SK-N-DZ (cell line): ENCODE results near the gene NPIPB4. TPM values are rescaled to one million over a fixed set of nuclear protein-coding genes. Genes with fewer than 3 reads are reported as not detected.
"Not testable (repeated sequence)": the region's sequence is repeated elsewhere in the genome, so short reads cannot be mapped to it uniquely, and the experiment has no call there.

ENCODE experiments used
- DNase-seq: peaks from one replicate; pipeline ENCODE4 v3.0.0-alpha.2; 2015; ENCODE audit warnings: low spot score
- polyA plus RNA-seq, 2 experiments: library from polyadenylated mRNA; depleted of rRNA; stranded (reverse); fragments of >200 nt; gene quantifications; 2 replicates each; pipeline ENCODE4 v1.2.3, GENCODE V29; 2014

Gene NPIPB4
- 5.3 and 7.2 TPM in 2 replicates for polyA plus RNA-seq (2014; cell fraction: cytosol; rRNA removed)
- 11.1 and 65.6 TPM in 2 replicates for polyA plus RNA-seq (2014; cell fraction: nucleus; rRNA removed)

GRCh38 chr16:21857656-21858055 lies at the start of gene NPIPB4:
Gene NPIPB4 (minus strand): TSS chr16:21857756. CDS start chr16:21857378, 378 bp downstream.
- not testable (repeated sequence) for DNase-seq

GRCh38 chr16:21898998-21899397 lies 41.4 kb upstream of the NPIPB4 start:
- DNase-seq, result not testable (repeated sequence)

- not testable (repeated sequence) for DNase-seq
Observed at GRCh38 chr16:21881988-21882387, 24.4 kb upstream of the NPIPB4 start.

GRCh38 chr16:21837186-21837585 lies 20.4 kb downstream of the NPIPB4 start:
- DNase-seq, result not testable (repeated sequence)

GRCh38 chr16:21836334-21836733 lies 21.2 kb downstream of the NPIPB4 start:
- DNase-seq, result not testable (repeated sequence)

GRCh38 chr16:21835747-21836146 lies 21.8 kb downstream of the NPIPB4 start:
- DNase-seq, result not testable (repeated sequence)

- DNase-seq, result not testable (repeated sequence)
Observed at GRCh38 chr16:21834211-21834610, 23.3 kb downstream of the NPIPB4 start.

GRCh38 chr16:21829929-21830328 lies 27.6 kb downstream of the NPIPB4 start:
- DNase-seq, result not testable (repeated sequence)

- DNase-seq, result not testable (repeated sequence)
Observed at GRCh38 chr16:21826067-21826706, 31.4 kb downstream of the NPIPB4 start.

- DNase-seq, result not testable (repeated sequence)
Observed at GRCh38 chr16:21825526-21825925, 32.0 kb downstream of the NPIPB4 start.

- DNase-seq, result not testable (repeated sequence)
Observed at GRCh38 chr16:21823258-21823657, 34.3 kb downstream of the NPIPB4 start.

- not testable (repeated sequence) for DNase-seq
Observed at GRCh38 chr16:21820908-21821465, 36.6 kb downstream of the NPIPB4 start.

GRCh38 chr16:21820028-21820907 lies 37.3 kb downstream of the NPIPB4 start:
- DNase-seq, result peak; percentile 87

- DNase-seq, result not testable (repeated sequence)
Observed at GRCh38 chr16:21819617-21820016, 37.9 kb downstream of the NPIPB4 start.

- DNase-seq, result not testable (repeated sequence)
Observed at GRCh38 chr16:21817012-21817411, 40.5 kb downstream of the NPIPB4 start.

GRCh38 chr16:21815694-21816093 lies 41.9 kb downstream of the NPIPB4 start:
- not testable (repeated sequence) for DNase-seq

- DNase-seq, result not testable (repeated sequence)
Observed at GRCh38 chr16:21802375-21802663, 55.2 kb downstream of the NPIPB4 start.

GRCh38 chr16:21801538-21802374 lies 55.8 kb downstream of the NPIPB4 start:
- DNase-seq, result peak; percentile 17

- not testable (repeated sequence) for DNase-seq
Observed at GRCh38 chr16:21798601-21799000, 59.0 kb downstream of the NPIPB4 start.

- DNase-seq, result not testable (repeated sequence)
Observed at GRCh38 chr16:21793310-21793709, 64.2 kb downstream of the NPIPB4 start.

GRCh38 chr16:21790506-21790905 lies 67.0 kb downstream of the NPIPB4 start:
- DNase-seq, result not testable (repeated sequence)
